GM10847 (cell line): ENCODE results near the gene FOXI1.

Experiments used
- POLR2A ChIP-seq: IDR thresholded peaks from 2 replicates; pipeline ENCODE4 v1.6.1; 2011; ENCODE audit not compliant: insufficient read length; ENCODE audit errors: extremely low read depth

Gene FOXI1

DNA sequence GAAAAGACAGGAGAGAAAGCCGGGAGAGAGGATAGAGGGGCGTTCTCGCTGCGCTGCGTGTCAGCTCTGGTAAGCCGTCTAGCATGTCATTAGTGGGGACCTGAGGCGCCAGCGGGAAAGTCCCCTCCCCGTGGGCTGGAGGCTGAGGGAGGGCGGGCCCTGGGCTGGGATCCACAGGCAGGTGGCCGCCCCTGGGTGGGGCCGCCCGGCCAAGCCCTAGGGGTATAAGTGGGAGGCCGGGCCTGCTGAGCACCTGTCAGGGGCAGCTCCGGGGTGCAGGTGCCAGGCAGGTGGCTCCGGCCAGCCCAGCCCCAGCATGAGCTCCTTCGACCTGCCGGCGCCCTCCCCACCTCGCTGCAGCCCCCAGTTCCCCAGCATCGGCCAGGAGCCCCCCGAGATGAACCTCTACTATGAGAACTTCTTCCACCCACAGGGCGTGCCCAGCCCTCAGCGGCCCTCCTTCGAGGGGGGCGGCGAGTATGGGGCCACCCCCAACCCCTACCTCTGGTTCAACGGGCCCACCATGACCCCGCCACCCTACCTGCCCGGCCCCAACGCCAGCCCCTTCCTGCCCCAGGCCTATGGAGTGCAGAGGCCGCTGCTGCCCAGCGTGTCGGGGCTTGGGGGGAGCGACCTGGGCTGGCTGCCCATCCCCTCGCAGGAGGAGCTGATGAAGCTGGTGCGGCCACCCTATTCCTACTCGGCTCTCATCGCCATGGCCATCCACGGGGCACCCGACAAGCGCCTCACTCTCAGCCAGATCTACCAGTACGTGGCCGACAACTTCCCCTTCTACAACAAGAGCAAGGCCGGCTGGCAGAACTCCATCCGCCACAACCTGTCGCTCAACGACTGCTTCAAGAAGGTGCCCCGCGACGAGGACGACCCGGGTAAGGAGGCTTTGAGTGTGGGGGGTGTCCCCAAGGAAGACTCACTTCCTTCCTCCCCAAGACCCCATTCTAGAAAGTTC is at the start of gene FOXI1:
TSS of gene FOXI1 (plus strand) at position 256 of the 970 bp plus-strand sequence. CDS start at position 317, 61 bp downstream.
- no peak for TF ChIP-seq POLR2A

DNA sequence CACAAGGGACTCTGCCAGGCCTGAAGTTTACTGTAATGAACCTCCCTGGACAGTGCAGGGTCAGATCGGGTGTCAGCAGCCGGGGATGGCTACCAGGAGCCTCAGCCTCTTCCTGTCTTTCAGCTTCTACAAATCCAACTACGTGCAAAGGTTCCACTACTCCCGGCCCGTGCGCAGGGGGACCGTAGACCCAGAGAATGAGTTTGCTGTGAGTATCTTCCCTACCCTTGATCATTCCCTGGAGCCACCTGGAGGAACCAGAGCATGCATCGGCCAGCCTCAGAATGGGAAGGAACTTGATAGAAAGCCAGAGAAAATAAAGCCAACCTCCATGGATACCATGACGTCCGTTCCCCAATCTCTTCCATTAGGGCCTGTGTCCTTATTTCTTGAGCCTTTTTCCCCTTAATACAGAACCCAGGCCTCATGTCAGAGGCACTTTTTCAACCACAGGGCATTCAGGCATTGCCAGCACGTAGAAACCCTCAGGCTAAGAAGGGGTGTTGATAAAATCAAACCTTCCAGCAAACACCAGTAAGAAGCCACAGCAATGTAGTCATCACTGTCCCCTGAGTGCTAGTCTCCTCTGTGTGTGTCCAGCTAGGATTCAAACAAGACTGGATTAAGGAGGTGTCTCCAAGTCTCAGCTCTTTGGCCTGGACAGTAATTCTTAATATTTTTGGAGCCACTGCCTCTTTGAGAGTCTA is 49.0 kb upstream of the FOXI1 start:
- TF ChIP-seq POLR2A, result no peak

DNA sequence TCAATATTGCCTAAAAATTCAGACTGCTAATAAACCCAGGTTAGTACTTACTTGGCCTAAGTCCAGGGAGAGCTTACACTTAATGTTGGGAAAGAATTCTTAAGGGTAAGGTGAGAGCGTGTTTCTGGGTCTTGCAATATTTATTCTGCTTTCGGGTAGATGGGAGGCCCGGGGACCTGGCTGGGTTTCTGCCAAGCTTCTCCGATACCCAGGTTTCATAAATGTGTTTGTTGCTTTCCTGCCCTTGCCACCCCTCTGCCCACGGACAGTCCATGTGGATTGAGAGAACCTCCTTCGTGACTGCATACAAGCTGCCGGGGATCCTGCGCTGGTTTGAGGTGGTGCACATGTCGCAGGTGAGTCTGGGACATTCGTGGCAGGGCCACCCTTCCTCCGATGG is 48.4 kb upstream of the FOXI1 start:
- TF ChIP-seq POLR2A, result no peak

GRCh38 chr5:170059221-170059620 is 46.5 kb upstream of the FOXI1 start:
- TF ChIP-seq POLR2A, result no peak

- TF ChIP-seq POLR2A, result no peak
Measured at GRCh38 chr5:170067152-170067551, 38.5 kb upstream of the FOXI1 start.

DNA sequence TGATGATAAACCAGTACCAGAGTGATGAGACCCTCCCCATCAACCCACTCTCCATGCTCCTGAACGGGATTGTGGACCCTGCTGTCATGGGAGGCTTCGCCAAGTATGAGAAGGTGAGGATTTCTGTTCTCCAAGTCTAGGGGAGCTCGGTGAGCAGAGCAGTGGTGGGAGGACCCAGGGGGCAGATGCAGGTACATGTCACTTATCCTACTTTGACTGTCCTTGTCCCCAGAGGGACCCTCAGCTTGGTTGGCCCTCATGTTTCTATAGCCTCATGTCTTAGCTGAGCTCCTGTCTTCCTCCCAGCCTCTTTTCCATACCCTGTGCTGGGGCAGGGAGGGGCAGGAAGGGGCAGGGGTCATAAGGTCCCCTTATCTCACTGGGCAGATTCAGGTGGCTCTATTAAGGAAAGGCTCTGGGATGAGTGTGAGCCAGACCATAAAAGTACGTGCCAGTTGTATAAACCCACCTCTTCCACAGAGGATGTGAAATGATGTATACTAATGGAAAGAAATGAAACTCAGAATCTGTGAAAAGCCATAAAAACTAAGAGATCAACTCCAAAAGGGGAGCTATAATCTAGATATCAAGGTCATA is 38.0 kb upstream of the FOXI1 start:
- TF ChIP-seq POLR2A, result no peak

DNA sequence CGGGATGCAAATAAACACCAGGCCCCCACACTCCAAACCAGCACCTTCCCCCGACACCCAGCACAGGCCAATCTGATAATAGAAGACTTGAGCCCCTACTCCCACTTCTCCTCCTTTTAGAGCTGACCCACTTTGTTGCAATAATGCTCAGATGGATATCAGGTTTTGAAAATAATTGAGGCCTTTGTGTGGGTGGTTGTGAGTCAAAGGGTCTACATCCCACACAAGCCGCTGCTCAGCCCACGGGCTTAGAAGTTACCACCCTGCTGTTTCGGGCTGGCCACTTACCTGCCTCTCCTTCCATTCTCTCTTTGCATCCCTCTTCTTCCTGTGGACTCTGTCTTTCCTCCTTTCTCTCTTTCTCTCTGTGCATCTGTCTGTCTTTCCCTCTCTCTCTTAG is 36.2 kb upstream of the FOXI1 start:
- no peak for TF ChIP-seq POLR2A

- TF ChIP-seq POLR2A, result no peak
Measured at GRCh38 chr5:170070556-170071412, 34.9 kb upstream of the FOXI1 start.

GRCh38 chr5:170071748-170072147 is 33.9 kb upstream of the FOXI1 start:
- no peak for TF ChIP-seq POLR2A

- TF ChIP-seq POLR2A, result no peak
Measured at GRCh38 chr5:170075696-170076095, 30.0 kb upstream of the FOXI1 start.

DNA sequence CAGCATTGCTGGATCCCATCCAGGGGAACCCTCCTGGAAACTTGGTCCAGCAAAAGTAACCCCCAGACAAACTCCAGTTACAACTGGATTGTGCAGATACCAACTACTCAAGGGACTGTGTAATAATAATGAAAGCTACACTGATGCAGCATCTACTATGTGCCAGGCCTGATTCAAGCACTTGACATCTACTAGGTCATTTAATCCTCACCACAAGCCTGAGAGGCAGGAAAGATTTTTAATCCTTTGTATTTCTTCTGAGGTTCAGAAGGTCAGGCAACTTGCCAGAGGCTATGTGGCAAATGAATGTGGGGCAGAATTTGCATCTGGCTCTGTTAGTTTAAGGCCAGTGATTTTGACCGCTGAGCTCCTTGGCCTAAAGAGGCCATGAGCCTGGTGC is 29.5 kb upstream of the FOXI1 start:
- TF ChIP-seq POLR2A, result no peak

DNA sequence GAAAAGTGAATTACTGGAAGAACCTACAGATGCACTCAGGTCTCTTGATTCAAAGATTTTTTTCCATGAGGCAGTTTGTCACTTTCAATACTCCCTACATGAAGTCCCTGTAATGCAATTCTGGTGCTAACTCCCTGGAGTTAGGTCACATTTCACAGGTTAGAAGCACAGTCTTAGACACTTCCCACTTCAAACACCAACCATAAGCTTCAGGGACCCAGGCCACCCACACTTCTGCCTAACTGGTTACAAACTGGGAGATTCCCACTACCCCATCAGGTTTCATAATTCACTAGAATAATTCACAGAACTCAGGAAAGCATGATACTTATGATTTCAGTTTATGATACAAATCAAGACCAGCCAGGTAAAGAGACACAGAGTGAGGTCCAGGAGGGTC is 29.0 kb upstream of the FOXI1 start:
- no peak for TF ChIP-seq POLR2A

- TF ChIP-seq POLR2A, result no peak
Measured at GRCh38 chr5:170077526-170077925, 28.2 kb upstream of the FOXI1 start.

DNA sequence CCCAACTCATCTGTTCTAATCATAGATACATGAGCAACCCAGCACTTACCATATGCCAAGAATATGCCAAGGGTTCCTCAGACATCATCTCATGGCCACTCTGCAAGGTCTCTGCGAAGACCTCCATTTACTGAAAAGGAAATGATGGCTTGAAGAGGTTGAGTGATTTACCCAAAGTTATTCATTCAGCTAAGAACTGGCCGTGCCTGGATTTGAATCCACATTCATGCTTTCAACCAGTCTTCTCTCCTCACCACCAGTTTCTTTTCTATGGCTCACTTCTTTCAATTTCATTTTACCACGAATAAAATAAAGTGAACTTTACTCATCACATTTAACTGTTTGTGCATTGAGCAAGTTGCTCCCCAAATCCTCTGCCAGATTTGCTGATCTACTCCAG is 27.2 kb upstream of the FOXI1 start:
- TF ChIP-seq POLR2A, result no peak

GRCh38 chr5:170078931-170079330 is 26.8 kb upstream of the FOXI1 start:
- TF ChIP-seq POLR2A, result no peak
